Pulmonary artery endothelial cell (primary cell): ENCODE measurements around the gene SIPA1L3. TPM values are rescaled to one million over a fixed set of nuclear protein-coding genes. Genes with fewer than 3 reads are reported as not detected.

ENCODE experiments used
- DNase-seq: peaks from one replicate; pipeline ENCODE4 v3.0.0-alpha.2; 2011; ENCODE audit warnings: low read depth, low spot score
- total RNA-seq: library from RNA; depleted of rRNA; stranded (reverse); fragments of >200 nt; gene quantifications from 2 replicates; pipeline ENCODE4 v1.2.3, GENCODE V29; 2014

The SIPA1L3 gene
- total RNA-seq, 1 donor from 2014 or later: 9.7 TPM

- no peak for DNase-seq
Measured at GRCh38 chr19:38149661-38150061, 242.7 kb downstream of the SIPA1L3 start.

- DNase-seq: no peak
Measured at GRCh38 chr19:38151242-38151641, 244.2 kb downstream of the SIPA1L3 start.

GRCh38 chr19:38152461-38153379 is 245.7 kb downstream of the SIPA1L3 start:
- DNase-seq: no peak

GRCh38 chr19:38155453-38155852 is 248.4 kb downstream of the SIPA1L3 start:
- DNase-seq: no peak

- DNase-seq: no peak
Measured at GRCh38 chr19:38158730-38159129, 251.7 kb downstream of the SIPA1L3 start.

GRCh38 chr19:38162094-38162493 is 255.1 kb downstream of the SIPA1L3 start:
- DNase-seq: no peak

- DNase-seq: no peak
Measured at GRCh38 chr19:38162632-38163031, 255.6 kb downstream of the SIPA1L3 start.

GRCh38 chr19:38163419-38164290 is 256.6 kb downstream of the SIPA1L3 start:
- DNase-seq: no peak

GRCh38 chr19:38164526-38164925 is 257.5 kb downstream of the SIPA1L3 start:
- DNase-seq: no peak

GRCh38 chr19:38165335-38165734 is 258.3 kb downstream of the SIPA1L3 start:
- DNase-seq: no peak

GRCh38 chr19:38168637-38169036 is 261.6 kb downstream of the SIPA1L3 start:
- no peak for DNase-seq

- no peak for DNase-seq
Measured at GRCh38 chr19:38170334-38170733, 263.3 kb downstream of the SIPA1L3 start.

- no peak for DNase-seq
Measured at GRCh38 chr19:38172001-38172400, 265.0 kb downstream of the SIPA1L3 start.

- peak; percentile 55 for DNase-seq
Measured at GRCh38 chr19:38173291-38174041, 266.5 kb downstream of the SIPA1L3 start.

GRCh38 chr19:38175422-38175821 is 268.4 kb downstream of the SIPA1L3 start:
- no peak for DNase-seq

- DNase-seq: no peak
Measured at GRCh38 chr19:38180071-38180470, 273.1 kb downstream of the SIPA1L3 start.

- DNase-seq: no peak
Measured at GRCh38 chr19:38182536-38183210, 275.7 kb downstream of the SIPA1L3 start.

GRCh38 chr19:38183251-38183897 is 276.4 kb downstream of the SIPA1L3 start:
- DNase-seq: no peak

GRCh38 chr19:38184815-38185214 is 277.8 kb downstream of the SIPA1L3 start:
- no peak for DNase-seq

- no peak for DNase-seq
Measured at GRCh38 chr19:38185562-38185961, 278.6 kb downstream of the SIPA1L3 start.
